Measurements from ENCODE around the gene ITPRIPL1.

The ITPRIPL1 gene

GRCh38 chr2:96330407-96330806 lies 5.3 kb downstream of the ITPRIPL1 start:
- H3K9ac ChIP-seq (ENCODE audit: low read depth, low read length, poor library complexity): no peak overlapping the region
- no peak overlapping the region for H4K8ac ChIP-seq (ENCODE audit: low read depth, low read length)
- no CpG with 5 or more reads among the region's 1 CpG for WGBS, 2 donors (ENCODE audit: extremely low coverage in 2 of 2, insufficient read length in 2 of 2, insufficient replicate concordance in 1 of 2)
- H3K23ac ChIP-seq (ENCODE audit: low read depth, low read length, poor library complexity): no peak overlapping the region
- H2AFZ ChIP-seq (ENCODE audit: low read length): no peak overlapping the region
- H2BK12ac ChIP-seq (ENCODE audit: low read length): no peak overlapping the region
- peaks cover 2 to 5% of the 10 kb centered on the region in 2 donors for H3K4me1 ChIP-seq (ENCODE audit: control insufficient read depth in 2 of 2, insufficient read depth in 1 of 2, low read depth in 1 of 2, low read length in 2 of 2)
- H2BK5ac ChIP-seq (ENCODE audit: low read length): no peak overlapping the region
- no peak overlapping the region for H3K4me2 ChIP-seq (ENCODE audit: insufficient read depth, low read length, poor library complexity, severe bottlenecking)
- DNase-seq (ENCODE audit: low spot score): no peak
- no peak overlapping the region for H3K4me3 ChIP-seq (ENCODE audit: low read length in 2 of 2)
- H3K18ac ChIP-seq (ENCODE audit: low read length): no peak overlapping the region
- no peak overlapping the region for H2AK5ac ChIP-seq (ENCODE audit: low read depth, low read length)
- no peak overlapping the region for H4K91ac ChIP-seq (ENCODE audit: low read depth, low read length, poor library complexity)
- no peaks in the 10 kb centered on the region for H3K79me1 ChIP-seq (ENCODE audit: low read depth, low read length)
- H2BK120ac ChIP-seq (ENCODE audit: low read depth, low read length): no peak overlapping the region
- H2BK15ac ChIP-seq (ENCODE audit: low read length): no peak overlapping the region
- no peaks in the 10 kb centered on the region for H3K9me3 ChIP-seq (replicated peaks in 1 of 2; ENCODE audit: control insufficient read depth in 2 of 2, insufficient read depth in 1 of 2, low read depth in 1 of 2, low read length in 2 of 2)
- peaks cover 0 to 10% (median 4%) of the 10 kb centered on the region in 3 experiments for H3K27me3 ChIP-seq (ENCODE audit: control insufficient read depth in 3 of 3, insufficient read depth in 3 of 3, low read depth in 1 of 3, low read length in 3 of 3)
- peaks cover 0 to 4% of the 10 kb centered on the region in 2 donors for H3K36me3 ChIP-seq (replicated peaks in 1 of 2; ENCODE audit: control insufficient read depth in 2 of 2, insufficient read depth in 2 of 2, low read length in 2 of 2)
- H3K14ac ChIP-seq (ENCODE audit: low read length): no peak overlapping the region
- no peak overlapping the region for H3K27ac ChIP-seq (replicated peaks; ENCODE audit: low read length)
- H3K4ac ChIP-seq (ENCODE audit: low read length): no peak overlapping the region

GRCh38 chr2:96333708-96334107 lies 8.6 kb downstream of the ITPRIPL1 start:
- Histone ChIP-seq H2BK120ac (ENCODE audit: low read depth, low read length) (no peak overlapping the region), H3K4ac (ENCODE audit: low read length) (no peak overlapping the region), H2BK5ac (ENCODE audit: low read length) (no peak overlapping the region), H3K27ac (replicated peaks; ENCODE audit: low read length) (no peak overlapping the region), H3K9ac (ENCODE audit: low read depth, low read length, poor library complexity) (no peak overlapping the region), H3K9me3 (replicated peaks in 1 of 2; ENCODE audit: control insufficient read depth in 2 of 2, insufficient read depth in 1 of 2, low read depth in 1 of 2, low read length in 2 of 2) (no peaks in the 10 kb centered on the region), H3K23ac (ENCODE audit: low read depth, low read length, poor library complexity) (no peak overlapping the region), H2BK15ac (ENCODE audit: low read length) (no peak overlapping the region), H3K4me1 (ENCODE audit: control insufficient read depth in 2 of 2, insufficient read depth in 1 of 2, low read depth in 1 of 2, low read length in 2 of 2) (peaks cover 8 to 11% of the 10 kb centered on the region in 2 donors), H3K36me3 (replicated peaks in 1 of 2; ENCODE audit: control insufficient read depth in 2 of 2, insufficient read depth in 2 of 2, low read length in 2 of 2) (peaks cover 3 to 7% of the 10 kb centered on the region in 2 donors), H3K14ac (ENCODE audit: low read length) (no peak overlapping the region), H3K4me2 (ENCODE audit: insufficient read depth, low read length, poor library complexity, severe bottlenecking) (no peak overlapping the region), H3K79me1 (ENCODE audit: low read depth, low read length) (peaks cover 2% of the 10 kb centered on the region), H2BK12ac (ENCODE audit: low read length) (no peak overlapping the region), H4K8ac (ENCODE audit: low read depth, low read length) (no peak overlapping the region), H3K18ac (ENCODE audit: low read length) (no peak overlapping the region), H3K27me3 (ENCODE audit: control insufficient read depth in 3 of 3, insufficient read depth in 3 of 3, low read depth in 1 of 3, low read length in 3 of 3) (no peaks in the 10 kb centered on the region), H2AK5ac (ENCODE audit: low read depth, low read length) (no peak overlapping the region), H2AFZ (ENCODE audit: low read length) (no peak overlapping the region), H3K4me3 (ENCODE audit: low read length in 2 of 2) (no peak overlapping the region), H4K91ac (ENCODE audit: low read depth, low read length, poor library complexity) (no peak overlapping the region)
- WGBS, 2 donors (ENCODE audit: extremely low coverage in 2 of 2, insufficient read length in 2 of 2, insufficient replicate concordance in 1 of 2): no CpG with 5 or more reads among the region's 3 CpGs
- no peak for DNase-seq (ENCODE audit: low spot score)

GRCh38 chr2:96336104-96336775 lies 11.1 kb downstream of the ITPRIPL1 start:
- Histone ChIP-seq H2BK15ac (ENCODE audit: low read length) (no peak overlapping the region), H4K8ac (ENCODE audit: low read depth, low read length) (no peak overlapping the region), H2BK5ac (ENCODE audit: low read length) (peak overlapping the region; percentile 39), H2AK5ac (ENCODE audit: low read depth, low read length) (no peak overlapping the region), H4K91ac (ENCODE audit: low read depth, low read length, poor library complexity) (no peak overlapping the region), H3K27me3 (ENCODE audit: control insufficient read depth in 3 of 3, insufficient read depth in 3 of 3, low read depth in 1 of 3, low read length in 3 of 3) (no peaks in the 10 kb centered on the region), H3K4me2 (ENCODE audit: insufficient read depth, low read length, poor library complexity, severe bottlenecking) (peak overlapping the region; percentile 63), H3K4ac (ENCODE audit: low read length) (no peak overlapping the region), H3K14ac (ENCODE audit: low read length) (no peak overlapping the region), H3K79me1 (ENCODE audit: low read depth, low read length) (peaks cover 2% of the 10 kb centered on the region), H3K4me1 (ENCODE audit: control insufficient read depth in 2 of 2, insufficient read depth in 1 of 2, low read depth in 1 of 2, low read length in 2 of 2) (peaks cover 8 to 9% of the 10 kb centered on the region in 2 donors), H2BK120ac (ENCODE audit: low read depth, low read length) (no peak overlapping the region), H3K18ac (ENCODE audit: low read length) (no peak overlapping the region), H3K9me3 (replicated peaks in 1 of 2; ENCODE audit: control insufficient read depth in 2 of 2, insufficient read depth in 1 of 2, low read depth in 1 of 2, low read length in 2 of 2) (no peaks in the 10 kb centered on the region), H2BK12ac (ENCODE audit: low read length) (no peak overlapping the region), H2AFZ (ENCODE audit: low read length) (peak overlapping the region; percentile 100), H3K9ac (ENCODE audit: low read depth, low read length, poor library complexity) (peak overlapping the region; percentile 56), H3K23ac (ENCODE audit: low read depth, low read length, poor library complexity) (no peak overlapping the region), H3K36me3 (replicated peaks in 1 of 2; ENCODE audit: control insufficient read depth in 2 of 2, insufficient read depth in 2 of 2, low read length in 2 of 2) (peaks cover 3 to 29% of the 10 kb centered on the region in 2 donors), H3K4me3 (ENCODE audit: low read length in 2 of 2) (peak overlapping the region; percentile 70 to 84), H3K27ac (replicated peaks; ENCODE audit: low read length) (no peak overlapping the region)
- no peak for DNase-seq (ENCODE audit: low spot score)
- no CpG with 5 or more reads among the region's 15 CpGs for WGBS, 2 donors (ENCODE audit: extremely low coverage in 2 of 2, insufficient read length in 2 of 2, insufficient replicate concordance in 1 of 2)

- peaks cover 2% of the 10 kb centered on the region for H3K79me1 ChIP-seq (ENCODE audit: low read depth, low read length)
- no peak overlapping the region for H3K27ac ChIP-seq (replicated peaks; ENCODE audit: low read length)
- peaks cover 5 to 36% of the 10 kb centered on the region in 2 donors for H3K36me3 ChIP-seq (replicated peaks in 1 of 2; ENCODE audit: control insufficient read depth in 2 of 2, insufficient read depth in 2 of 2, low read length in 2 of 2)
- no peak overlapping the region for H3K4me2 ChIP-seq (ENCODE audit: insufficient read depth, low read length, poor library complexity, severe bottlenecking)
- WGBS, 2 donors (ENCODE audit: extremely low coverage in 2 of 2, insufficient read length in 2 of 2, insufficient replicate concordance in 1 of 2): no CpG with 5 or more reads among the region's 3 CpGs
- no peak overlapping the region for H2BK15ac ChIP-seq (ENCODE audit: low read length)
- peak overlapping the region in 1 of 2 donors; percentile 70 for H3K4me3 ChIP-seq (ENCODE audit: low read length in 2 of 2)
- H3K9me3 ChIP-seq (replicated peaks in 1 of 2; ENCODE audit: control insufficient read depth in 2 of 2, insufficient read depth in 1 of 2, low read depth in 1 of 2, low read length in 2 of 2): no peaks in the 10 kb centered on the region
- H3K4ac ChIP-seq (ENCODE audit: low read length): no peak overlapping the region
- no peak overlapping the region for H2BK12ac ChIP-seq (ENCODE audit: low read length)
- DNase-seq (ENCODE audit: low spot score): no peak
- H4K91ac ChIP-seq (ENCODE audit: low read depth, low read length, poor library complexity): no peak overlapping the region
- H2AFZ ChIP-seq (ENCODE audit: low read length): no peak overlapping the region
- no peak overlapping the region for H3K9ac ChIP-seq (ENCODE audit: low read depth, low read length, poor library complexity)
- H3K27me3 ChIP-seq (ENCODE audit: control insufficient read depth in 3 of 3, insufficient read depth in 3 of 3, low read depth in 1 of 3, low read length in 3 of 3): no peaks in the 10 kb centered on the region
- no peak overlapping the region for H3K14ac ChIP-seq (ENCODE audit: low read length)
- no peak overlapping the region for H2BK5ac ChIP-seq (ENCODE audit: low read length)
- H2AK5ac ChIP-seq (ENCODE audit: low read depth, low read length): no peak overlapping the region
- H4K8ac ChIP-seq (ENCODE audit: low read depth, low read length): no peak overlapping the region
- no peak overlapping the region for H2BK120ac ChIP-seq (ENCODE audit: low read depth, low read length)
- H3K4me1 ChIP-seq (ENCODE audit: control insufficient read depth in 2 of 2, insufficient read depth in 1 of 2, low read depth in 1 of 2, low read length in 2 of 2): peaks cover 8 to 9% of the 10 kb centered on the region in 2 donors
- no peak overlapping the region for H3K23ac ChIP-seq (ENCODE audit: low read depth, low read length, poor library complexity)
- no peak overlapping the region for H3K18ac ChIP-seq (ENCODE audit: low read length)
Observed at GRCh38 chr2:96336873-96337272, 11.8 kb downstream of the ITPRIPL1 start.

Measured in neuronal stem cell (in vitro differentiated cells).